SIG-M5 (cell line): ENCODE measurements around the gene DNAH17.

ENCODE experiments used
- DNase-seq: peaks from one replicate; lab custom pipeline; 2025; lab: John Stamatoyannopoulos, UW

DNAH17 gene

GRCh38 chr17:78577296-78577695 lies at the start of gene DNAH17:
Gene DNAH17 (minus strand): TSS chr17:78577396. CDS start chr17:78575057, 2,339 bp downstream.
- no peak for DNase-seq

- no peak for DNase-seq
These were observed 47.3 kb upstream of the DNAH17 start for GRCh38 chr17:78624324-78625151.

DNA sequence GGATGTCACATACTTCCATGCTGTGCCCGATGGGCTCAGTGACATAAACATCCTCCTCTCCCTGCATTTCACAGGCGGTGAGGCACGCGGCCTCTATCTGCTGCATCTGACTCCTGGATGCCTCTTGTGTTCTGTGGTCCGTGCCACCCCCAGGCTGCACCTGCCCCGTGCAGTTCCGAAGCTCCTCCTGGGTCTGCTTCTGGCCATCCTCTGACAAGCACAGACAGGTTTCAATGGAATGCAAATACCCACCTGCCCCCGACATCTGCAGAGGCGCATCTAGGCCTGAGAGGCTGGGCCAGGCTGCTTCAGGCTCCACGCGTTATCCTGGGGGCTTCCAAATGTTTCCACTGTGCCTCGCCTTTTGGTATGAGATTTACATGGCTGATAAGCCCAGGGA lies 46.3 kb upstream of the DNAH17 start:
- DNase-seq = no peak

DNA sequence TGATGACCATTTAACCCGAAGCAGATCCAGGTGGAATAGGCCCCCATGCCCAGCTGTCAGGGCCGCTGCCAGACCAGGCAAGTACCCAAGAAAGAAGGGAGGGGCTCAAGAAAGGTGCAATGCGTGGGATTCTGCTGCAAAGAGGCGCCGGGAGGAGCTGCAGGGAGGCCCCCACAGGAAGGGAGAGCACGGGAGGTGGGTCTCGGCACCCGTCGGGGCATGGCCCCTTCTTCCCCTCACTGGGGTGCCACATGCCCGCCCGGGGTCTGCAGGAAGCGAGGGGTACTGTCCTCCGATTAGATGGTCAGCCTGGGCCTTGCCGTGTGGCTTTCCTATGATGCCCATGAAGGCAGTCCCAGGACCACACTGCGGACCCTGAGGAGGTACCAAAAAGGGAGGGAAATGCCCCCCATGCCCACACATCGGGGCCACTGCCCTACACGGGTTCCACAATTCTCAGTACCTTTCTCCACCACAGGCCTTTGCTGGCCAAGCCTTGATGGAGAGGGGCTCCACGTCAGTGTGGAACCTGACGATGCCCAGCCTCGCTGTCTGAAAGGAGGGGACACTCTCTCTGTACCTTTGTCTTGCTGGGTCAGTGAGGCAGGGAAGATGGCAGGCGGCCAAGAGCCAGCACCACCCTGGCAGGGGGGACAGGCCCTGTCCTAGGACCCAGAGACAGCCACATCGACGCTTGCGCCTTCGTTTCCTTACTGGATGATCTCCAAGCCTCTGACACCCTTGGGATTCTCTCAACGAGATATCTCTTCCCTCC lies 45.5 kb upstream of the DNAH17 start:
- no peak for DNase-seq

DNA sequence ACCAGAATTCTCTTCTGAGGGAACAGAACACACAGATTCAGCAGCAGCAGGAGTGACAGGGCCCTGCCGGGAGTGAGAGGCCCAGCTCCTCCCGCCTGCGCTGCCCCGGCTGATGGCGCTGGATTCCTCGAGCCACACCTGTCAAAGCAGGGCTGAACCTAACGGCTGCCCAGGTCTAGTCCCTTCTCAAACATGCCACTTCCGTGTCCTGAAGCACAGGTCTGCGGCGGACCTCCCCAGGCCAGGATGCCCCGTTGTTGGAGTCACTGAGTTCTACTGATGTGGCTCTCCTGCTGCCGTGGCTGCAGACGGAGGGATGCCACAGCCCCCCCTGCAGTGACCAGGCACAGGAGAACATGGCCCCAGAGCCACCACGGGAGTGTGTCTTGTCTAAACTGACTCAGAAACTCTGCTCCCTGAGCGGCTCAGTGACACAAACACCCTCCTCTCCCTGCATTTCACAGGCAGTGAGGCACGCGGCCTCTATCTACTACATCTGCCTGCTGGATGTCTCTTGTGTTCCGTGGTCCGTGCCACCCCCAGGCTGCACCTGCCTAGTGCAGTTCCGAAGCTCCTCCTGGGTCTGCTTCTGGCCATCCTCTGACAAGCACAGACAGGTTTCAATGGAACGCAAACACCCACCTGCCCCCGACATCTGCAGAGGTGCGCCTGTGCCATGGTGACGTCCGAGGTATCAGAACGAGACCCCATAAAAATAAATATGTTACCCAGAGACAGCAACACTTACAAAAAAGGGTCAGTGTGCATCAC lies 44.7 kb upstream of the DNAH17 start:
- DNase-seq = no peak

DNA sequence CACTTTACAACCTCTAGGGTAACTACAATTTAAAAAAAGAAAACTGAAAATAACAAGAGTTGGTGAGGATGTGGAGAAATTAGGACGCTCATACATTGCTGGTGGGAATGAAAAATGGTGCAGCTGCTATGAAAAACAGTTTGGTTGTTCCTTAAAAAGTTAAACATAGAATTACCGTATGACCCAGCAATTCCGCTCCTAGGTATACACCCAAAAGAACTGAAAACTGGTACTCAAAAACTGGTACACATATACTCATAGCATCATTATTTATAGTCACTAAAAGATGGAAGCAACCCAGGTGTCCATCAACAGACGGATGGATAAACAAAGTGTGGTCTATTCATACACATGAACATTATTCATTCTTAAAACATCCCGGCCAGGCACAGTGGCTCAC lies 42.9 kb upstream of the DNAH17 start:
- no peak for DNase-seq

DNA sequence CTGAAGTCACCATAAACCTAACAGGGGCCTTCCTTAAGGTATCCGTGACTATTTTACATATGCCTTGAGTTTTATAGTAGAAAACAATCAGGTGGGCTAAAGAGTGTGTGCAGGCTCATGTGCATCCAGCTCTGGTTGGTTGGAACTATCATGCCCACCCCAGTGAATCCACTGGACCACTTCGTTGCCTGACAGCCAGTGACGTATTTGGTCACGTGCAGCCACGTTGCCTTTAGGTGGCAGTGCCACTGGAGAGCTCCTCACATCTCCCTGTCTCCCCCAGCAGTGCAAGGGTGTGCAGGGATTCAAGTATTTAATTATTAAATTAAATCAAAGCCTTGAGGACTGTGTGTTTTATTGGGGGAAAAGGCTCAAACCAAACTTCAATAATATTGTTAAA lies 42.1 kb upstream of the DNAH17 start:
- DNase-seq = no peak

DNA sequence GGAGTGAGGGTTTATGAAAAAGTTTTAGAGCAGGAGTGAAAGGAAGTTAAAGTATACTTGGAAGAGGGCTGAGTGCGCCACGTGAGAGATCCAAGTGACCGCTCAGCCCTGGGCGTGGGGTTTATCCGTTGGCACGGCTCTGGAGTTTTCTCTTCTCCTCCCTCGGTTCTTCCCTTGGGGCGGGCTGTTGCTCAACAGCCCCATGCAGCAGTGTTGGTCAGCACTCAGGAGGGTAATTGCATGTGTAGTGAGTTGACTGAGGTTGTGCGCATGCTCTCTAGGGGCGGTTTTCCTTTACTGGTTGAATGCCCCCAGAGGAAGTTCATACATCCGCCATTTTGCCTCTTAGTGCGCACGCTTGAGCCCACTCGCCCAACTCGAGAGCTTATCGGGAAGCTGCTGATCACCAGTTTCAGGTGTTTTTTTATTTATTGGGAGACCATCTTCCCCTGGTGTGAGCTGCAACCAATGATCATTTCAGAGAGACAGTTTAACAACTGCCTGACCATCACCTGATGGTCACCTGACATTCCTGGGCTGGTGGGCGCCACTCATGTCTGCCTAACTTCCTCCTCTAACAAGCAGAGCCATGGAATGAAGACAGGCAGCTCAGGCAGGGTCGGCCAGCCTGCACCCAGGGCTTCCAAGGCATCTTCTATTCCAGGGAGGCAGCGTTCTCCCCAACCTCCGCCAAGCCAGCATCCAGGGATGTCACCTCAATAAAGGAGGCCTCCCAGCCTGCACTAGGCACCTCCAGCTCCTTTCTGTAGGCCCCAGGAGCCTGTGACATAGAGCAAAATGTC lies 41.3 kb upstream of the DNAH17 start:
- no peak for DNase-seq

- DNase-seq = no peak
These were observed 40.4 kb upstream of the DNAH17 start for GRCh38 chr17:78617511-78618061.

- DNase-seq = no peak
These were observed 39.8 kb upstream of the DNAH17 start for GRCh38 chr17:78616946-78617345.

DNA sequence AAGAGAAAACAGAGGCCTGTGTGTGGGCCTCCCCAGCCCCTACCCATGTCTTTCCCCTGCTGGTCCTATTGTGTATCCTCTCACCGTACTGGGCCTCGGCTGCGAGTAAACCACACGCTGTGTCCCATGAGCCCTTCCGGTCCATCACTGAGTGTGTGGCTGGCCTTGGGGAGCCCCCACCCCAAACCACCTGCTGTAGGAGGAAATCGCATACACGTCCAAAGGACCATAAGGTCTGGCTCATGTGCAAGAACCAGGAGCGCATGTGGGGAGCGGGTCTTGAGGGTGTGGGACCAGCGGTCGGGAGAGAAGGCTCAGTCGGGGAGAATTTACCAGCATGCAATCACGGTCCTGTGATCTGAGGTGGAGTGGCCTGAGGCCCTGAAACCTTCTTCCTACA lies 38.4 kb upstream of the DNAH17 start:
- no peak for DNase-seq

DNA sequence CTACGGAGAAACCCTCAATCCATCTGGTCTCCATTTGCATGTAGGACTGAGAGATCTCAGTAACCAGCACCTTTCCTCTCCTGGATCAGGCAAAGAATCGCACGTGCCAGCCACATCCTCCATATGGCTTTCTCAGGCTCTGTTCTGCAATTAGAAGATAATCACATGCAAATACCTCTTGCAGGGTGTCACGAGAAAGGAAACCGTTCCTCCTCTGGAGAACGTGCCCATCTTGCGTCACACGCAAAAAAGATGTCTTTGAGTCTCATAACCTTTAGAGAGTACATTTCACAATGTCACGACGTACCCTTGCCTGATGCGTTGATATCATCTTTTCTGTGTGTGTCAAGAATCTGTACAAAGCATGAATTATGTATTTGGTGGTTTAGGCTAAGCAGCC lies 36.2 kb upstream of the DNAH17 start:
- DNase-seq = peak; percentile 24

DNA sequence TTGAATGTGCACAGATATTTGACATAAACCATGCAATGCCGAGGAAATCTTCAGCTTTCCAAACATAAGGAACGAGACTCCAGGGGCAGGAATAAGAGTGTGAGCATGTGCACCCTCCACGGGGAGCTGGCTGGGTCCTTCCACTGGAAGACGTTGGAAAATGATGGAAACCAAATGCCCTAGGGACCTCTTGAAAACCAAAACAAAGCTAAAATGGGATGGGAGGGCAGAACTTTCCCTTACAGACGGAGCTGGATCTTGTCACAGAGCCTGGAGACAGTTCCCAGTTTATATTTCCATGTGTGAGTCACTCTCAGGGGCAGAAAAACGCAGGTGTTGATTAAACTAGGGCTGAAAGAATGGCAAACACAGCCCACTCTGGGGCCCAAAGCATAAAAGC lies 34.4 kb upstream of the DNAH17 start:
- DNase-seq = no peak

DNA sequence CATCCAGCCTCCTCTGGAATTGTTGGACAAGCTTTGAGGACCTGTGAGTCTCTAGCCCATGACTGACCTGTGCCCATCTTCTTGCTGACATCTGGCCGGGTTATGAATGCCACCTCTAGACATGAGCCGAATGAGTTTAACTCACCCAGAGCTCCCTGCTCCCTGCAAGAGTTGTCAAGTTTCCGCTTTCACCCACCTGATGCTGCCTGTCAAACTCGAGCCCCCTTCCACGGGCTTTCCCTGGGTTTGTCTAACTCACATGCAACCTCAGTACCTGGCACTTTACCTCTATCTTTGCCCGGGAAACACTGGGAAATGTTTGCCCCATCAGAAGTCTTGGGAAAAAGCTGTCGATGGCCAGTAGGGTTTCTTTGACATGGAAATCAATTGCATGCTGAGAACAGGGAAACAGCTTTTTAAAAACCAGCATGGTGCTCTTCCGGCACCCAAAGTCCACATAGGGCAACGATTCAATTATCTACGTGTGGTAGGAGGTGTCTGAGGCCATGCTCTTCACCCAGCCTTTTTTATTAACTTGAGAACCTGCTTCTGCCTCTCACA lies 33.8 kb upstream of the DNAH17 start:
- no peak for DNase-seq

- DNase-seq = no peak
These were observed 32.0 kb upstream of the DNAH17 start for GRCh38 chr17:78609191-78609641.

DNA sequence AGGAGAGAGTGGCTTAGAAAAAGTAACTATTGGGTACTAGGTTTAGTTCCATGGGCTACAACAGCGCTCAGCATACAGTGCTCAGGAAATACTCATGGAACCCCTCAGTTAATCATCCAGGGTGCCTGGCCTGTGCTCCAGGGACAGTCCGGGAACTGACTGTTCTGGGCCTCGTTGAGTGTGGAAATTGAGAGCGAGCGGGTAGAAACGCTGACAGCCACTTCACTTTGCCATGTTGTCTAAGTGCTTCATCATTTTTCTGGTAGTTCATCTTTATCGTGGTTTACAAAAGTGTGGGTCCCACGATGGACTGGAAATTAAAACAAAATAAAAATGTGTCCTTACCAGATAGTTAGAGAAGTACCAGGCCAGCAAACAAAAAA lies 31.6 kb upstream of the DNAH17 start:
- DNase-seq = no peak

GRCh38 chr17:78608122-78608803 lies 31.1 kb upstream of the DNAH17 start:
- DNase-seq = no peak

GRCh38 chr17:78607038-78607437 lies 29.8 kb upstream of the DNAH17 start:
- no peak for DNase-seq

- DNase-seq = no peak
These were observed 28.7 kb upstream of the DNAH17 start for GRCh38 chr17:78605886-78606285.

GRCh38 chr17:78605429-78605828 lies 28.2 kb upstream of the DNAH17 start:
- DNase-seq = no peak
